Endothelial cell (in vitro differentiated cells): ENCODE data around the gene SLC39A3. TPM values are rescaled to one million over a fixed set of nuclear protein-coding genes. Genes with fewer than 3 reads are reported as not detected.

ENCODE experiments used
- DNase-seq: peaks from one replicate; pipeline ENCODE4 v3.0.0; 2021; ENCODE audit warnings: low spot score
- H3K27ac Mint-ChIP-seq: one replicate; pipeline ENCODE4 v1.8.0; 2021; ENCODE audit warnings: mixed read lengths, inconsistent platforms; ENCODE audit not compliant: unreplicated experiment
- H3K27me3 Mint-ChIP-seq: one replicate; pipeline ENCODE4 v1.8.0; 2021; ENCODE audit warnings: mild to moderate bottlenecking, moderate library complexity, mixed read lengths, inconsistent platforms; ENCODE audit not compliant: unreplicated experiment
- H3K36me3 Mint-ChIP-seq: one replicate; pipeline ENCODE4 v1.8.0; 2021; ENCODE audit warnings: mild to moderate bottlenecking, low read depth, mixed read lengths, inconsistent platforms; ENCODE audit not compliant: unreplicated experiment
- H3K4me1 Mint-ChIP-seq: one replicate; pipeline ENCODE4 v1.8.0; 2021; ENCODE audit warnings: mild to moderate bottlenecking, mixed read lengths, inconsistent platforms; ENCODE audit not compliant: unreplicated experiment
- H3K4me3 Mint-ChIP-seq: one replicate; pipeline ENCODE4 v1.8.0; 2021; ENCODE audit warnings: mild to moderate bottlenecking, mixed read lengths, inconsistent platforms; ENCODE audit not compliant: unreplicated experiment
- H3K9me3 Mint-ChIP-seq: one replicate; pipeline ENCODE4 v1.8.0; 2021; ENCODE audit warnings: mixed read lengths, inconsistent platforms; ENCODE audit not compliant: unreplicated experiment
- CTCF ChIP-seq: fragments of 200-600 bp; sonication (generic); IDR thresholded peaks from one replicate; pipeline ENCODE4 v1.5.0; 2021; ENCODE audit warnings: antibody characterized with exemption; ENCODE audit not compliant: unreplicated experiment
- total RNA-seq: library from RNA; stranded (reverse); fragmentation: NEBNext Ultra II Directional; extraction: Animal tissue kit (Norgen Biotek cat#: 25700); gene quantifications from one replicate; pipeline ENCODE4 v1.2.1, GENCODE V29; 2021; ENCODE audit not compliant: unreplicated experiment

Gene SLC39A3
- total RNA-seq, 1 donor from 2014 or later, result 28.7 TPM

GRCh38 chr19:2701361-2702169, 38.3 kb downstream of the SLC39A3 start:
- H3K9me3 Mint-ChIP-seq, result no peaks in the 10 kb centered on the region
- peaks cover 16% of the 10 kb centered on the region for H3K4me1 Mint-ChIP-seq
- no peak overlapping the region for H3K27ac Mint-ChIP-seq
- no peak for TF ChIP-seq CTCF
- no peak for DNase-seq
- H3K27me3 Mint-ChIP-seq, result peaks cover 7% of the 10 kb centered on the region
- no peaks in the 10 kb centered on the region for H3K36me3 Mint-ChIP-seq
- H3K4me3 Mint-ChIP-seq, result peak overlapping the region; percentile 91

GRCh38 chr19:2700660-2701360, 39.0 kb downstream of the SLC39A3 start:
- H3K27ac Mint-ChIP-seq, result no peak overlapping the region
- peak overlapping the region; percentile 91 for H3K4me3 Mint-ChIP-seq
- H3K9me3 Mint-ChIP-seq, result no peaks in the 10 kb centered on the region
- no peaks in the 10 kb centered on the region for H3K36me3 Mint-ChIP-seq
- H3K4me1 Mint-ChIP-seq, result peaks cover 23% of the 10 kb centered on the region
- H3K27me3 Mint-ChIP-seq, result peaks cover 7% of the 10 kb centered on the region
- no peak for TF ChIP-seq CTCF
- no peak for DNase-seq

- peaks cover 35% of the 10 kb centered on the region for H3K4me1 Mint-ChIP-seq
- DNase-seq, result no peak
- H3K4me3 Mint-ChIP-seq, result no peak overlapping the region
- H3K9me3 Mint-ChIP-seq, result no peaks in the 10 kb centered on the region
- no peak overlapping the region for H3K27ac Mint-ChIP-seq
- TF ChIP-seq CTCF, result no peak
- H3K36me3 Mint-ChIP-seq, result no peaks in the 10 kb centered on the region
- peaks cover 7% of the 10 kb centered on the region for H3K27me3 Mint-ChIP-seq
Observed at GRCh38 chr19:2699413-2700140, 40.2 kb downstream of the SLC39A3 start.

GRCh38 chr19:2694196-2694595, 45.6 kb downstream of the SLC39A3 start:
- H3K27ac Mint-ChIP-seq, result no peak overlapping the region
- DNase-seq, result no peak
- H3K4me3 Mint-ChIP-seq, result no peak overlapping the region
- H3K36me3 Mint-ChIP-seq, result no peaks in the 10 kb centered on the region
- H3K4me1 Mint-ChIP-seq, result peaks cover 26% of the 10 kb centered on the region
- H3K27me3 Mint-ChIP-seq, result no peaks in the 10 kb centered on the region
- TF ChIP-seq CTCF, result no peak
- H3K9me3 Mint-ChIP-seq, result no peaks in the 10 kb centered on the region
